ENCODE data around the gene SLFNL1.

SLFNL1 gene

GRCh38 chr1:40986956-40987355 lies 34.6 kb downstream of the SLFNL1 start:
- WGBS, 2 donors (ENCODE audit: extremely low coverage in 2 of 2, insufficient read length in 2 of 2, insufficient replicate concordance in 1 of 2): no CpG with 5 or more reads among the region's 3 CpGs
- Histone ChIP-seq H4K91ac (ENCODE audit: low read depth, low read length, poor library complexity) (no peak overlapping the region), H3K36me3 (replicated peaks in 1 of 2; ENCODE audit: control insufficient read depth in 2 of 2, insufficient read depth in 2 of 2, low read length in 2 of 2) (peaks cover 59 to 97% of the 10 kb centered on the region in 2 donors), H2BK15ac (ENCODE audit: low read length) (no peak overlapping the region), H3K23ac (ENCODE audit: low read depth, low read length, poor library complexity) (no peak overlapping the region), H2AFZ (ENCODE audit: low read length) (no peak overlapping the region), H2BK5ac (ENCODE audit: low read length) (no peak overlapping the region), H3K79me1 (ENCODE audit: low read depth, low read length) (peaks cover 8% of the 10 kb centered on the region), H3K9ac (ENCODE audit: low read depth, low read length, poor library complexity) (no peak overlapping the region), H3K18ac (ENCODE audit: low read length) (no peak overlapping the region), H3K4ac (ENCODE audit: low read length) (no peak overlapping the region), H4K8ac (ENCODE audit: low read depth, low read length) (no peak overlapping the region), H2AK5ac (ENCODE audit: low read depth, low read length) (no peak overlapping the region), H3K14ac (ENCODE audit: low read length) (no peak overlapping the region), H3K27me3 (ENCODE audit: control insufficient read depth in 3 of 3, insufficient read depth in 3 of 3, low read depth in 1 of 3, low read length in 3 of 3) (no peaks in the 10 kb centered on the region), H3K4me1 (ENCODE audit: control insufficient read depth in 2 of 2, insufficient read depth in 1 of 2, low read depth in 1 of 2, low read length in 2 of 2) (peaks cover under 1 to 1% of the 10 kb centered on the region in 2 donors), H3K9me3 (replicated peaks in 1 of 2; ENCODE audit: control insufficient read depth in 2 of 2, insufficient read depth in 1 of 2, low read depth in 1 of 2, low read length in 2 of 2) (no peaks in the 10 kb centered on the region), H2BK12ac (ENCODE audit: low read length) (no peak overlapping the region), H3K27ac (replicated peaks; ENCODE audit: low read length) (no peak overlapping the region), H3K4me3 (ENCODE audit: low read length in 2 of 2) (no peak overlapping the region), H2BK120ac (ENCODE audit: low read depth, low read length) (no peak overlapping the region), H3K4me2 (ENCODE audit: insufficient read depth, low read length, poor library complexity, severe bottlenecking) (no peak overlapping the region)
- DNase-seq (ENCODE audit: low spot score): no peak

- H3K4me1 ChIP-seq (ENCODE audit: control insufficient read depth in 2 of 2, insufficient read depth in 1 of 2, low read depth in 1 of 2, low read length in 2 of 2): peaks cover 2 to 4% of the 10 kb centered on the region in 2 donors
- no peak overlapping the region for H2BK120ac ChIP-seq (ENCODE audit: low read depth, low read length)
- H2AK5ac ChIP-seq (ENCODE audit: low read depth, low read length): no peak overlapping the region
- no peak for DNase-seq (ENCODE audit: low spot score)
- peaks cover 8% of the 10 kb centered on the region for H3K79me1 ChIP-seq (ENCODE audit: low read depth, low read length)
- H3K9ac ChIP-seq (ENCODE audit: low read depth, low read length, poor library complexity): no peak overlapping the region
- WGBS, 2 donors (ENCODE audit: extremely low coverage in 2 of 2, insufficient read length in 2 of 2, insufficient replicate concordance in 1 of 2): no CpG with 5 or more reads among the region's 10 CpGs
- H2AFZ ChIP-seq (ENCODE audit: low read length): no peak overlapping the region
- H4K8ac ChIP-seq (ENCODE audit: low read depth, low read length): no peak overlapping the region
- H3K4me2 ChIP-seq (ENCODE audit: insufficient read depth, low read length, poor library complexity, severe bottlenecking): no peak overlapping the region
- H3K23ac ChIP-seq (ENCODE audit: low read depth, low read length, poor library complexity): no peak overlapping the region
- no peak overlapping the region for H2BK12ac ChIP-seq (ENCODE audit: low read length)
- no peak overlapping the region for H3K4me3 ChIP-seq (ENCODE audit: low read length in 2 of 2)
- no peak overlapping the region for H3K18ac ChIP-seq (ENCODE audit: low read length)
- H2BK15ac ChIP-seq (ENCODE audit: low read length): no peak overlapping the region
- no peaks in the 10 kb centered on the region for H3K27me3 ChIP-seq (ENCODE audit: control insufficient read depth in 3 of 3, insufficient read depth in 3 of 3, low read depth in 1 of 3, low read length in 3 of 3)
- H2BK5ac ChIP-seq (ENCODE audit: low read length): no peak overlapping the region
- H3K36me3 ChIP-seq (replicated peaks in 1 of 2; ENCODE audit: control insufficient read depth in 2 of 2, insufficient read depth in 2 of 2, low read length in 2 of 2): peaks cover 53 to 96% of the 10 kb centered on the region in 2 donors
- no peak overlapping the region for H3K4ac ChIP-seq (ENCODE audit: low read length)
- no peak overlapping the region for H3K27ac ChIP-seq (replicated peaks; ENCODE audit: low read length)
- no peaks in the 10 kb centered on the region for H3K9me3 ChIP-seq (replicated peaks in 1 of 2; ENCODE audit: control insufficient read depth in 2 of 2, insufficient read depth in 1 of 2, low read depth in 1 of 2, low read length in 2 of 2)
- H3K14ac ChIP-seq (ENCODE audit: low read length): no peak overlapping the region
- H4K91ac ChIP-seq (ENCODE audit: low read depth, low read length, poor library complexity): no peak overlapping the region
Observed at GRCh38 chr1:40986328-40986783, 35.2 kb downstream of the SLFNL1 start.

GRCh38 chr1:40985875-40986274 lies 35.6 kb downstream of the SLFNL1 start:
- no peak overlapping the region for H3K4me3 ChIP-seq (ENCODE audit: low read length in 2 of 2)
- no peak overlapping the region for H3K4me2 ChIP-seq (ENCODE audit: insufficient read depth, low read length, poor library complexity, severe bottlenecking)
- H3K9me3 ChIP-seq (replicated peaks in 1 of 2; ENCODE audit: control insufficient read depth in 2 of 2, insufficient read depth in 1 of 2, low read depth in 1 of 2, low read length in 2 of 2): no peaks in the 10 kb centered on the region
- no peak overlapping the region for H2BK15ac ChIP-seq (ENCODE audit: low read length)
- no peak overlapping the region for H3K9ac ChIP-seq (ENCODE audit: low read depth, low read length, poor library complexity)
- H3K14ac ChIP-seq (ENCODE audit: low read length): no peak overlapping the region
- peaks cover 2 to 7% of the 10 kb centered on the region in 2 donors for H3K4me1 ChIP-seq (ENCODE audit: control insufficient read depth in 2 of 2, insufficient read depth in 1 of 2, low read depth in 1 of 2, low read length in 2 of 2)
- no peaks in the 10 kb centered on the region for H3K27me3 ChIP-seq (ENCODE audit: control insufficient read depth in 3 of 3, insufficient read depth in 3 of 3, low read depth in 1 of 3, low read length in 3 of 3)
- H4K91ac ChIP-seq (ENCODE audit: low read depth, low read length, poor library complexity): no peak overlapping the region
- H3K4ac ChIP-seq (ENCODE audit: low read length): no peak overlapping the region
- WGBS, 2 donors (ENCODE audit: extremely low coverage in 2 of 2, insufficient read length in 2 of 2, insufficient replicate concordance in 1 of 2): no CpG with 5 or more reads among the region's 3 CpGs
- no peak overlapping the region for H2BK120ac ChIP-seq (ENCODE audit: low read depth, low read length)
- no peak overlapping the region for H2BK12ac ChIP-seq (ENCODE audit: low read length)
- no peak overlapping the region for H3K18ac ChIP-seq (ENCODE audit: low read length)
- H3K27ac ChIP-seq (replicated peaks; ENCODE audit: low read length): no peak overlapping the region
- no peak for DNase-seq (ENCODE audit: low spot score)
- no peak overlapping the region for H2AK5ac ChIP-seq (ENCODE audit: low read depth, low read length)
- peaks cover 50 to 96% of the 10 kb centered on the region in 2 donors for H3K36me3 ChIP-seq (replicated peaks in 1 of 2; ENCODE audit: control insufficient read depth in 2 of 2, insufficient read depth in 2 of 2, low read length in 2 of 2)
- no peak overlapping the region for H4K8ac ChIP-seq (ENCODE audit: low read depth, low read length)
- no peak overlapping the region for H2BK5ac ChIP-seq (ENCODE audit: low read length)
- no peak overlapping the region for H2AFZ ChIP-seq (ENCODE audit: low read length)
- no peak overlapping the region for H3K23ac ChIP-seq (ENCODE audit: low read depth, low read length, poor library complexity)
- peaks cover 8% of the 10 kb centered on the region for H3K79me1 ChIP-seq (ENCODE audit: low read depth, low read length)

- WGBS, 2 donors (ENCODE audit: extremely low coverage in 2 of 2, insufficient read length in 2 of 2, insufficient replicate concordance in 1 of 2): no CpG with 5 or more reads among the region's 5 CpGs
- H3K4me1 ChIP-seq (ENCODE audit: control insufficient read depth in 2 of 2, insufficient read depth in 1 of 2, low read depth in 1 of 2, low read length in 2 of 2): peaks cover 4 to 12% of the 10 kb centered on the region in 2 donors
Observed at GRCh38 chr1:40985161-40985560, 36.4 kb downstream of the SLFNL1 start.

More at GRCh38 chr1:40985161-40985560, 36.4 kb downstream of the SLFNL1 start:
- Histone ChIP-seq H3K79me1 (ENCODE audit: low read depth, low read length) (peaks cover 8% of the 10 kb centered on the region), H3K4me2 (ENCODE audit: insufficient read depth, low read length, poor library complexity, severe bottlenecking) (no peak overlapping the region), H3K4ac (ENCODE audit: low read length) (no peak overlapping the region), H4K8ac (ENCODE audit: low read depth, low read length) (no peak overlapping the region), H3K9me3 (replicated peaks in 1 of 2; ENCODE audit: control insufficient read depth in 2 of 2, insufficient read depth in 1 of 2, low read depth in 1 of 2, low read length in 2 of 2) (no peaks in the 10 kb centered on the region), H2BK12ac (ENCODE audit: low read length) (no peak overlapping the region), H3K9ac (ENCODE audit: low read depth, low read length, poor library complexity) (no peak overlapping the region), H3K27me3 (ENCODE audit: control insufficient read depth in 3 of 3, insufficient read depth in 3 of 3, low read depth in 1 of 3, low read length in 3 of 3) (no peaks in the 10 kb centered on the region), H3K14ac (ENCODE audit: low read length) (no peak overlapping the region), H2BK5ac (ENCODE audit: low read length) (no peak overlapping the region), H2BK15ac (ENCODE audit: low read length) (no peak overlapping the region), H4K91ac (ENCODE audit: low read depth, low read length, poor library complexity) (no peak overlapping the region), H3K23ac (ENCODE audit: low read depth, low read length, poor library complexity) (no peak overlapping the region), H2AFZ (ENCODE audit: low read length) (no peak overlapping the region), H3K27ac (replicated peaks; ENCODE audit: low read length) (no peak overlapping the region), H2BK120ac (ENCODE audit: low read depth, low read length) (no peak overlapping the region), H3K36me3 (replicated peaks in 1 of 2; ENCODE audit: control insufficient read depth in 2 of 2, insufficient read depth in 2 of 2, low read length in 2 of 2) (peaks cover 47 to 91% of the 10 kb centered on the region in 2 donors), H2AK5ac (ENCODE audit: low read depth, low read length) (no peak overlapping the region), H3K4me3 (ENCODE audit: low read length in 2 of 2) (no peak overlapping the region), H3K18ac (ENCODE audit: low read length) (no peak overlapping the region)
- DNase-seq (ENCODE audit: low spot score): no peak

Data from neuronal stem cell (in vitro differentiated cells).